ENCODE data around the gene U2AF1L4. TPM values are rescaled to one million over a fixed set of nuclear protein-coding genes. Genes with fewer than 3 reads are reported as not detected.
"Not testable (repeated sequence)": the region's sequence is repeated elsewhere in the genome, so short reads cannot be mapped to it uniquely, and the experiment has no call there.

U2AF1L4 gene
- polyA plus RNA-seq, 1 donor from 2014 or later, result 74.8 TPM

- Mint-ChIP-seq H3K4me3 (no peak overlapping the region), H3K27ac (peak overlapping the region in 1 of 3 donors; percentile 5), H3K4me1 (peaks cover 0 to 10% (median 9%) of the 10 kb centered on the region in 3 donors), H3K27me3 (no peaks in the 10 kb centered on the region), H3K36me3 (peaks cover 3% of the 10 kb centered on the region), H3K9me3 (no peaks in the 10 kb centered on the region)
These were observed 28.0 kb upstream of the U2AF1L4 start for GRCh38 chr19:35773020-35773806.

DNA sequence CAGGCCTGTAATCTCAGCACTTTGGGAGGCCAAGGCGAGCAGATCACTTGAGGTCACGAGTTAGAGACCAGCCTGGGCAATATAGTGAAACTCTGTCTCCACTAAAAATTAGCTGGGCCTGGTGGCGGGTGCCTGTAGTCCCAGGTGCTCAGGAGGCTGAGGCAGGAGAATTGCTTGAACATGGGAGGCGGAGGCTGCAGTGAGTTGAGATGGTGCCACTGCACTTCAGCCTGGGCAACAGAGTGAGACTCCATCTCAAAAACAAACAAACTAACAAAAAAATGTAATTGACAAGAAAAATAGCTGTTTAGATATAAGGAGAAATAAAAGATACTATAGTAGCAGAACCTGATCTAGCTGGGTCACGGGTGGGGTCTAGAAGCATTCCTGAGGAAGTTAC lies 27.1 kb upstream of the U2AF1L4 start:
- H3K4me1 Mint-ChIP-seq, H3K9me3 Mint-ChIP-seq, H3K27me3 Mint-ChIP-seq, H3K36me3 Mint-ChIP-seq, H3K4me3 Mint-ChIP-seq: not testable (repeated sequence)
- H3K27ac Mint-ChIP-seq, result peak overlapping the region in 1 of 3 donors; percentile 67

DNA sequence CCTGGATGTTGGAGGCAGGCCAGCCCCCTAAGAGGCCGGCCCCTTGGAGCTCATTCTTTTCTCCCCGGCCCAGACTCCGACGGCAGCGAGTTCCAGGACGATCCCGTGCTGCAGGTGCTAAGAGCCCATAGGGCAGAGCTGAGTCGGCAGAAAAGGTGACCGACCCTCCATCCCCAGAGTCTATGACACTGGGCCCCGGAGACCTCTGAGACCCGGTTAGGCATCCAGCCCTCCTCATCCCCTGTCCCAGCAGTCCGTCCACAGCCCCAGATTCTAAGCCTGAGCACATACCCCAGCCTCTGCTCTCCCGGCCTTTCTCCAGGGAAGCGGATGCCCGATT lies 22.8 kb upstream of the U2AF1L4 start:
- Mint-ChIP-seq H3K9me3 (no peaks in the 10 kb centered on the region), H3K4me1 (no peaks in the 10 kb centered on the region), H3K4me3 (peak overlapping the region in 1 of 4 donors; percentile 36), H3K36me3 (peaks cover 4% of the 10 kb centered on the region), H3K27me3 (no peaks in the 10 kb centered on the region), H3K27ac (no peak overlapping the region)

- H3K36me3 Mint-ChIP-seq, result peaks cover 4% of the 10 kb centered on the region
- no peak overlapping the region for H3K27ac Mint-ChIP-seq
- H3K4me3 Mint-ChIP-seq, result no peak overlapping the region
- no peaks in the 10 kb centered on the region for H3K27me3 Mint-ChIP-seq
- no peaks in the 10 kb centered on the region for H3K4me1 Mint-ChIP-seq
- no peaks in the 10 kb centered on the region for H3K9me3 Mint-ChIP-seq
These were observed 22.3 kb upstream of the U2AF1L4 start for GRCh38 chr19:35767288-35768081.

GRCh38 chr19:35766571-35767104 lies 21.4 kb upstream of the U2AF1L4 start:
- no peaks in the 10 kb centered on the region for H3K4me1 Mint-ChIP-seq
- H3K27ac Mint-ChIP-seq, result no peak overlapping the region
- H3K9me3 Mint-ChIP-seq, result no peaks in the 10 kb centered on the region
- H3K27me3 Mint-ChIP-seq, result no peaks in the 10 kb centered on the region
- peaks cover 4% of the 10 kb centered on the region for H3K36me3 Mint-ChIP-seq
- no peak overlapping the region for H3K4me3 Mint-ChIP-seq

- Mint-ChIP-seq H3K4me3 (no peak overlapping the region), H3K36me3 (peaks cover 2% of the 10 kb centered on the region), H3K27me3 (no peaks in the 10 kb centered on the region), H3K27ac (no peak overlapping the region), H3K9me3 (no peaks in the 10 kb centered on the region), H3K4me1 (peaks cover 0 to under 1% (median 0%) of the 10 kb centered on the region in 3 donors)
These were observed 19.5 kb upstream of the U2AF1L4 start for GRCh38 chr19:35764432-35765315.

- H3K27me3 Mint-ChIP-seq, result peaks cover 9% of the 10 kb centered on the region
- H3K9me3 Mint-ChIP-seq, result peaks cover 0 to 2% (median 0%) of the 10 kb centered on the region in 3 donors
- peaks cover 6 to 9% (median 9%) of the 10 kb centered on the region in 3 donors for H3K4me1 Mint-ChIP-seq
- H3K27ac Mint-ChIP-seq, result no peak overlapping the region
- peak overlapping the region in 1 of 4 donors; percentile 45 for H3K4me3 Mint-ChIP-seq
- no peaks in the 10 kb centered on the region for H3K36me3 Mint-ChIP-seq
These were observed 15.6 kb upstream of the U2AF1L4 start for GRCh38 chr19:35760711-35761349.

DNA sequence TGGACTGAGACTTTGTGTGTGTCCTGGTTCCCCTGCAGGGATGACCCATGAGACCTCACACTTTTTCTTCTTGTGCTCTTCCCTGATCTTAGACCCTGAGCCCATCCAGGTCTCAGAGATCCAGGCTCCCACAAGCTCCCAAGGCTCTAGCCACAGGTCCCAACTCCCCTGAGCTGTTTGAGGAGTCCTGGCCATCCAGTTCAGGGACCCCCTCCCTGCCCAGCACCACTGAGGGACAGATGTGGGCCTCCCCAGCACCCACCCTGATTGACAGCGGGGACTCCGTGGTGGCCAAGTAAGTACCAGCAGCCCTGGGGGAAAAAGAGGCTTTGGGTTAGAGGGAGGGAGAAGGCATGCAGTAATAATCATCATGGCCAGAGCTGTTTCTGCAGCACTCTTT lies 14.5 kb upstream of the U2AF1L4 start:
- Mint-ChIP-seq H3K27me3 (peaks cover 12% of the 10 kb centered on the region), H3K4me3 (peak overlapping the region in 1 of 4 donors; percentile 96), H3K27ac (no peak overlapping the region), H3K9me3 (peaks cover 0 to 2% (median 0%) of the 10 kb centered on the region in 3 donors), H3K4me1 (peaks cover 6 to 10% (median 9%) of the 10 kb centered on the region in 3 donors), H3K36me3 (no peaks in the 10 kb centered on the region)

GRCh38 chr19:35757749-35758608 lies 12.8 kb upstream of the U2AF1L4 start, which contains the start of gene PROSER3:
TSS of gene PROSER3 (plus strand) at chr19:35758176. CDS start at chr19:35758216, 40 bp downstream.
- H3K9me3 Mint-ChIP-seq, result peaks cover 0 to 2% (median 0%) of the 10 kb centered on the region in 3 donors
- peaks cover 6 to 10% (median 9%) of the 10 kb centered on the region in 3 donors for H3K4me1 Mint-ChIP-seq
- H3K4me3 Mint-ChIP-seq, result peak within 1 kb of the TSS; percentile 96 to 99 (median 97)
- peak within 1 kb of the TSS; percentile 91 to 100 (median 96) for H3K27ac Mint-ChIP-seq
- no peaks in the 10 kb centered on the region for H3K36me3 Mint-ChIP-seq
- peaks cover 13% of the 10 kb centered on the region for H3K27me3 Mint-ChIP-seq

- Mint-ChIP-seq H3K27me3 (peaks cover 13% of the 10 kb centered on the region), H3K27ac (peak overlapping the region; percentile 91 to 100 (median 96)), H3K36me3 (no peaks in the 10 kb centered on the region), H3K4me3 (peak overlapping the region; percentile 96 to 99 (median 97)), H3K4me1 (peaks cover 6 to 10% (median 9%) of the 10 kb centered on the region in 3 donors), H3K9me3 (peaks cover 0 to 2% (median 0%) of the 10 kb centered on the region in 3 donors)
These were observed 12.1 kb upstream of the U2AF1L4 start for GRCh38 chr19:35757231-35757748.

DNA sequence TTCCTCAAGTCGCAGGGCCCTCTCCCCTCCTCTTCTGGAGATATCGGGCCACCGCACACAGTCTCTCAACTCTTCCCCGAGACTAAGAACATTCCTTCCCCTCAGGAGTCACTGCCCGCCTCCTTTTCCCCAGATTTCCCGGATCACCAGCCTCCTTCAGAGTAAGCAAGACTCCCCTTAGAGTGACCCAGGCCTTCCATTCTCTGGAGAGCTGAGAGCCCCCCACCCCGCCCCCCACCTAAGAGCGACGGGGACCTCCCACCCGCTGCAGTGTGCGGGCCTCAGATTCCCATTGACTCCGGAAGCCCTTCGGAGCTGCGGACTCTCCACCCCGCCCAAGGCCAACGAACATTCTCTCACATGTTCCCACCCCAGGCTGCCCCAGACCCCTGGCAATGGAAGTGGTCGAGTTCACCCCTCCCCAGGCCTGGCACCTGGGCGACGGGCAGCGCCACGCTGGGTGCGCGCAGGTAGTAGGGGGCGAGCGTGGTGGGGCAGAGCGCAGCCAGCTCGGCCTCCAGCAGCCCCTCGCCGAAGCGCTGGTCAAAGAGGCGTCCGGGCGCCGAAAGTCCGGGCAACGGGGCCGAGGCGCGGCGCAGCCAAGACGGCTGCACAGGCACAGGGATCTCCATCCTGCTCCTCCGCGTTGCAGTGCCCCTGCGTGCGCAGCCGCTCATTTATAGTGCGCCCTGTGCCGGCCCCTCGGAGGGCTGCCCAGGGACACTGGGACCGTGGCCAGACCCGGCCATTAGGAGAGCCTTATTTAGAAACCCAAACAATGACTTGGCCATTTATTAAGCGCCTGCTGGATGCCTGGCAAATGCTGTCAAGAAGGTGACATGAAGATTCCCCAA lies 11.4 kb upstream of the U2AF1L4 start, which contains the start of gene HSPB6:
TSS of gene HSPB6 (minus strand) at position 653 of the 854 bp plus-strand sequence. CDS start at position 632, 21 bp downstream.
- Mint-ChIP-seq H3K9me3 (peaks cover 0 to 2% (median 0%) of the 10 kb centered on the region in 3 donors), H3K36me3 (no peaks in the 10 kb centered on the region), H3K27ac (peak within 1 kb of the TSS; percentile 91 to 100 (median 96)), H3K27me3 (peaks cover 13% of the 10 kb centered on the region), H3K4me1 (peaks cover 6 to 10% (median 9%) of the 10 kb centered on the region in 3 donors), H3K4me3 (peak within 1 kb of the TSS; percentile 96 to 99 (median 97))
